ENCODE data around the gene RNASE1. TPM values are rescaled to one million over a fixed set of nuclear protein-coding genes. Genes with fewer than 3 reads are reported as not detected.
"Not testable (repeated sequence)": the region's sequence is repeated elsewhere in the genome, so short reads cannot be mapped to it uniquely, and the experiment has no call there.

The RNASE1 gene
- total RNA-seq, 1 experiment from 2014 or later, result 6.2 TPM

- no peak for TF ChIP-seq ZNF263 (CRISPR knock-in tag; IDR thresholded peaks at IDR 0.05; ENCODE audit: low read depth)
- TF ChIP-seq GABPB1 (CRISPR knock-in tag; IDR thresholded peaks at IDR 0.05), result no peak
- TF ChIP-seq ZNF512 (CRISPR knock-in tag; IDR thresholded peaks at IDR 0.05; ENCODE audit: borderline replicate concordance), result no peak
- TF ChIP-seq ZBTB21 (CRISPR knock-in tag; IDR thresholded peaks at IDR 0.05; ENCODE audit: borderline replicate concordance), result no peak
- no peak for TF ChIP-seq CDX4 (CRISPR knock-in tag; IDR thresholded peaks at IDR 0.05; ENCODE audit: borderline replicate concordance)
Observed at GRCh38 chr14:20823859-20824258, 21.2 kb upstream of the RNASE1 start (continued).

GRCh38 chr14:20821521-20822108 lies 19.0 kb upstream of the RNASE1 start:
- Mint-ChIP-seq H3K4me3 (peak overlapping the region; percentile 1; the same call in 1 of the 2 replicates), H3K36me3 (peaks cover 27% of the 10 kb centered on the region), H3K4me1 (peaks cover 74% of the 10 kb centered on the region), H3K27ac (peak overlapping the region; percentile 99)
- H3K27me3 Mint-ChIP-seq (ENCODE audit: low read depth); ATAC-seq; DNase-seq (ENCODE audit: low spot score); H3K9me3 Mint-ChIP-seq; POLR2A ChIA-PET: not testable (repeated sequence)
- CTCF ChIA-PET, result interaction anchor here (0.7 to 4.8 kb wide), 8 partner anchors 15 to 159 kb away, joined by 3 to 30 read pairs (median 6); no protein-coding TSS in a partner anchor
- 0 out of 2 replicates have a peak, but pooled peaks have one; percentile 24 for TF ChIP-seq PRDM15 (CRISPR knock-in tag; IDR thresholded peaks at IDR 0.05)

GRCh38 chr14:20820063-20820904 lies 17.6 kb upstream of the RNASE1 start:
- TF ChIP-seq SP1 (CRISPR knock-in tag; conservative IDR thresholded peaks at IDR 0.05) (0 out of 2 replicates have a peak, but pooled peaks have one; percentile 16), ZNF121 (CRISPR knock-in tag; IDR thresholded peaks at IDR 0.05) (no peak), FOXP4 (CRISPR knock-in tag; IDR thresholded peaks at IDR 0.05) (peak; percentile 80; the same call in 1 of the 2 replicates)
- Mint-ChIP-seq H3K4me1 (peaks cover 68% of the 10 kb centered on the region), H3K27ac (peak overlapping the region; percentile 99), H3K9me3 (peaks cover 7% of the 10 kb centered on the region), H3K27me3 (ENCODE audit: low read depth) (no peaks in the 10 kb centered on the region), H3K4me3 (peak overlapping the region; percentile 18), H3K36me3 (peaks cover 27% of the 10 kb centered on the region)
- ChIA-PET POLR2A (interaction anchor here (0.5 kb wide), 1 partner anchor 251 kb away, joined by 3 read pairs; no protein-coding TSS in a partner anchor), CTCF (interaction anchor here (0.6 to 4.8 kb wide), 11 partner anchors 17 to 220 kb away, joined by 3 to 30 read pairs (median 4); partner anchors contain the start of gene RNASE1)
- ATAC-seq (peak; percentile 91), DNase-seq (ENCODE audit: low spot score) (peak; percentile 62)

Data from WTC11 (cell line).